CD14-positive monocyte (primary cell): ENCODE data around the gene SLC26A1. TPM values are rescaled to one million over a fixed set of nuclear protein-coding genes. Genes with fewer than 3 reads are reported as not detected.

Experiments
- DNase-seq, 3 donors: peaks; one replicate each; pipeline ENCODE4 v3.0.0-alpha.2; 2011 to 2022
- H2AFZ ChIP-seq: 2 replicates; pipeline ENCODE4 v1.6.0; 2012; ENCODE audit warnings: mild to moderate bottlenecking, low read depth, low read length, inconsistent platforms; ENCODE audit not compliant: insufficient read depth, poor library complexity, severe bottlenecking
- H3K27ac ChIP-seq, 2 donors: 1 replicate in 1 of 2; 2 replicates in 1 of 2; pipeline ENCODE4 v1.5.1; 2012 to 2013; ENCODE audit warnings: low read length in 2 of 2, control low read depth in 1 of 2, inconsistent platforms in 1 of 2, low read depth in 1 of 2, mild to moderate bottlenecking in 1 of 2
- H3K27me3 ChIP-seq, 2 donors: one replicate each; pipeline versions ENCODE4 v1.6.0 to v1.6.1; 2011 to 2013; ENCODE audit warnings: low read length in 2 of 2; ENCODE audit not compliant: control insufficient read depth in 2 of 2, insufficient read depth in 2 of 2
- H3K36me3 ChIP-seq, 2 donors: replicated peaks in 1 of 2; 1 replicate in 1 of 2; 2 replicates in 1 of 2; pipeline versions ENCODE4 v1.5.1 to v1.6.1; 2012 to 2013; ENCODE audit warnings: low read length in 2 of 2, control low read depth in 1 of 2, inconsistent platforms in 1 of 2, mild to moderate bottlenecking in 1 of 2; ENCODE audit not compliant: insufficient read depth in 2 of 2, control insufficient read depth in 1 of 2
- H3K4me1 ChIP-seq, 2 donors: 1 replicate in 1 of 2; 2 replicates in 1 of 2; pipeline versions ENCODE4 v1.5.1 to v1.6.1; 2012 to 2013; ENCODE audit warnings: low read length in 2 of 2, control low read depth in 1 of 2, inconsistent platforms in 1 of 2, mild to moderate bottlenecking in 1 of 2, moderate library complexity in 1 of 2; ENCODE audit not compliant: insufficient read depth in 2 of 2, control insufficient read depth in 1 of 2
- H3K4me2 ChIP-seq: replicated peaks from 2 replicates; pipeline ENCODE3; 2012; ENCODE audit warnings: low read length, moderate library complexity, mild to moderate bottlenecking; ENCODE audit not compliant: poor library complexity, severe bottlenecking; ENCODE audit errors: extremely low read depth
- H3K4me3 ChIP-seq, 3 experiments: fragments of 200-600 bp in 1 of 3; sonication (generic) in 1 of 3; replicated peaks in 1 of 3; 1 replicate in 2 of 3; 2 replicates in 1 of 3; pipeline ENCODE4 v1.5.1; 2011 to 2013; ENCODE audit warnings: low read length in 3 of 3, mild to moderate bottlenecking in 3 of 3, control low read depth in 2 of 3, low read depth in 2 of 3, inconsistent platforms in 1 of 3, moderate library complexity in 1 of 3
- H3K79me2 ChIP-seq: 2 replicates; pipeline ENCODE4 v1.6.0; 2012; ENCODE audit warnings: mild to moderate bottlenecking, control low read depth, inconsistent platforms, low read length, moderate library complexity; ENCODE audit not compliant: insufficient read depth
- H3K9ac ChIP-seq: 2 replicates; pipeline ENCODE4 v1.6.0; 2017; ENCODE audit warnings: low read length, mild to moderate bottlenecking; ENCODE audit not compliant: insufficient read depth, poor library complexity, severe bottlenecking
- H3K9me3 ChIP-seq, 2 donors: replicated peaks in 1 of 2; 1 replicate in 1 of 2; 2 replicates in 1 of 2; pipeline versions ENCODE4 v1.5.1 to v1.6.1; 2012 to 2013; ENCODE audit warnings: low read length in 2 of 2, control low read depth in 1 of 2; ENCODE audit not compliant: control insufficient read depth in 1 of 2, insufficient read depth in 1 of 2
- H4K20me1 ChIP-seq: 2 replicates; pipeline ENCODE4 v1.6.0; 2012; ENCODE audit warnings: mild to moderate bottlenecking, low read length, control low read depth, moderate library complexity; ENCODE audit not compliant: insufficient read depth
- H3K27ac Mint-ChIP-seq, 7 donors: one replicate each; pipeline ENCODE4 v1.8.0; 2020; ENCODE audit warnings: mild to moderate bottlenecking in 7 of 7, mixed read lengths in 7 of 7, moderate library complexity in 6 of 7, inconsistent platforms in 2 of 7
- H3K27me3 Mint-ChIP-seq, 3 donors: one replicate each; pipeline ENCODE4 v1.8.0; 2021 to 2022; ENCODE audit warnings: low read depth in 3 of 3, mild to moderate bottlenecking in 3 of 3, mixed read lengths in 3 of 3, moderate library complexity in 3 of 3, inconsistent platforms in 1 of 3
- H3K36me3 Mint-ChIP-seq, 2 donors: one replicate each; pipeline ENCODE4 v1.8.0; 2020; ENCODE audit warnings: mixed read lengths in 2 of 2, inconsistent platforms in 1 of 2, mild to moderate bottlenecking in 1 of 2
- H3K4me1 Mint-ChIP-seq: one replicate; pipeline ENCODE4 v1.8.0; 2020; ENCODE audit warnings: mild to moderate bottlenecking, mixed read lengths
- H3K4me3 Mint-ChIP-seq, 2 donors: one replicate each; pipeline ENCODE4 v1.8.0; 2020; ENCODE audit warnings: mild to moderate bottlenecking in 2 of 2, mixed read lengths in 2 of 2, moderate library complexity in 1 of 2
- H3K9me3 Mint-ChIP-seq, 7 donors: one replicate each; pipeline ENCODE4 v1.8.0; 2020 to 2022; ENCODE audit warnings: mixed read lengths in 7 of 7, mild to moderate bottlenecking in 6 of 7, moderate library complexity in 6 of 7, inconsistent platforms in 2 of 7
- CTCF ChIP-seq: fragments of 200-600 bp; IDR thresholded peaks from one replicate; pipeline ENCODE4 v1.8.0; 2022; ENCODE audit warnings: antibody characterized with exemption, mild to moderate bottlenecking
- WGBS: methylation state at CpG from one replicate; pipeline ENCODE4 v1.1.5; 2013; ENCODE audit warnings: missing lambda C conversion rate; ENCODE audit not compliant: insufficient coverage; 5-methylcytosine and 5-hydroxymethylcytosine counted together
- intact Hi-C, 2 donors: fragments of 100-400 bp; cut with micrococcal nuclease; formaldehyde crosslinking; loops; one replicate each; pipeline versions ENCODE4 v1.15.0 to v1.15.1; 2023
- polyA plus RNA-seq, 3 donors: library from polyadenylated mRNA; depleted of rRNA in 1 of 3; unstranded in 2 of 3; stranded (reverse) in 1 of 3; fragments of 300-500 nt in 2 of 3; fragments of >200 nt in 1 of 3; fragmentation: Illumina TruSeq in 2 of 3; gene quantifications; 1 replicate in 2 of 3; 2 replicates in 1 of 3; pipeline ENCODE4 v1.2.3, GENCODE V29; 2012 to 2021

Gene SLC26A1
- polyA plus RNA-seq, 3 donors: 0.16 to 0.37 (median 0.18) TPM

- Histone ChIP-seq H3K4me2 (peak within 1 kb of the TSS; percentile 89), H3K9ac (peak within 1 kb of the TSS; percentile 76), H4K20me1 (peaks cover 3% of the 10 kb centered on the region), H3K27me3 (peaks cover 4 to 41% of the 10 kb centered on the region in 2 donors), H3K4me1 (peaks cover 23 to 43% of the 10 kb centered on the region in 2 donors), H3K36me3 (no peaks in the 10 kb centered on the region), H2AFZ (peak within 1 kb of the TSS; percentile 85), H3K79me2 (no peaks in the 10 kb centered on the region), H3K4me3 (peak within 1 kb of the TSS; percentile 34 to 82 (median 60)), H3K27ac (peak within 1 kb of the TSS; percentile 48 to 82), H3K9me3 (peaks cover 0 to 9% of the 10 kb centered on the region in 2 donors)
- whole genome bisulfite sequencing: under 1% methylated on average over 60 of the region's 89 CpGs
- TF ChIP-seq CTCF: no peak
- peak within 1 kb of the TSS; percentile 54 to 90 (median 79) for H3K27ac Mint-ChIP-seq
- H3K36me3 Mint-ChIP-seq: peaks cover 0 to 2% of the 10 kb centered on the region in 2 donors
- intact Hi-C loops: loop anchor here (2.0 to 5.0 kb wide), 3 partner anchors 38 to 336 kb away; partner anchors contain the start of genes DGKQ (in 1 of the 2), MAEA (in 1 of the 2) and UVSSA (in 1 of the 2)
- H3K27me3 Mint-ChIP-seq: peaks cover 27 to 41% (median 30%) of the 10 kb centered on the region in 3 donors
- DNase-seq: peak; percentile 71 to 85 (median 84)
- peaks cover 18% of the 10 kb centered on the region for H3K4me1 Mint-ChIP-seq
- H3K4me3 Mint-ChIP-seq: peak within 1 kb of the TSS; percentile 83 to 89
- H3K9me3 Mint-ChIP-seq: peaks cover 6 to 22% (median 13%) of the 10 kb centered on the region in 7 donors
These were observed 17.9 kb upstream of the SLC26A1 start, which contains the start of gene FGFRL1 for GRCh38 chr4:1011022-1011665. TSS of gene FGFRL1 (plus strand) at chr4:1011626. CDS start at chr4:1012486, 860 bp downstream.

DNA sequence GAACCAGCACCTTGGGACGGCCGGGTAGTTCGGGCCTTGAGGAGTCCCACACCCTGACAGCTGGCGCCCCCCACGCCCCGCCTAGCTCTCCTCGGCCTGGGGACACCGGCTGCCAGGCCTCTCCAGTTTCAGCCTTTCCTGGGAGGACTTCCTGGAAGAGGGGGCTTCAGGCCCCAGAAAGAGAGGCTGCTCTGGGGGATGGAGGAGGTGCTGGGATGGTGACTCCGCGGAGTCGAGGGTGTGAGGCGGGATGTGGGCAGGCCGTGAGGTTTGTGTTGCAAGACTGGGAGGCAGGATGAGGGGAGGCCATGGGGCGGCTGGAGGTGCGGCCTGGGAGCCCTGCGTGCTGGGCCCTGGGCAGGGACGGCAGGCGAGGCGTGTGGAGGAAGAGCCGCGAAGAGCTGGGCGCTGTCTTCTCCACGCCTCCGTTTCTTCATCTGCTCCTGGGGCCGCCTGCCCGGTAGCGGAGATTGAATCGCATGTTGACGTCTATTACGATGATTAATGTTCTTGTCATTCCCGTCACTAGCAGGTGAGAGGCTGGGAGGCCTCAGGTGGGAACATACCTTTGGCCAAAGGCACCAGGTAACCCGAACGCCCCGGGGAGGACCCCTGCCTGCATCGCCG lies 17.3 kb upstream of the SLC26A1 start:
- H3K4me1 Mint-ChIP-seq: peaks cover 18% of the 10 kb centered on the region

More for the DNA sequence above, 17.3 kb upstream of the SLC26A1 start:
- WGBS: under 1% methylated on average over 36 of the region's 36 CpGs
- Histone ChIP-seq H3K27ac (peak overlapping the region; percentile 48 to 82), H3K4me2 (peak overlapping the region; percentile 89), H3K4me3 (peak overlapping the region; percentile 60 to 82 (median 76)), H3K4me1 (peaks cover 23 to 43% of the 10 kb centered on the region in 2 donors), H3K79me2 (no peaks in the 10 kb centered on the region), H3K9me3 (peaks cover 0 to 9% of the 10 kb centered on the region in 2 donors), H4K20me1 (peaks cover 3% of the 10 kb centered on the region), H3K36me3 (no peaks in the 10 kb centered on the region), H3K9ac (peak overlapping the region; percentile 76), H3K27me3 (peaks cover 4 to 43% of the 10 kb centered on the region in 2 donors), H2AFZ (peak overlapping the region; percentile 85)
- intact Hi-C loops: loop anchor here (2.0 to 5.0 kb wide), 3 partner anchors 38 to 337 kb away; partner anchors contain the start of genes DGKQ (in 1 of the 2), MAEA (in 1 of the 2) and UVSSA (in 1 of the 2)
- H3K9me3 Mint-ChIP-seq: peaks cover 6 to 27% (median 15%) of the 10 kb centered on the region in 7 donors
- DNase-seq: peak; percentile 72 to 86 (median 78)
- H3K27me3 Mint-ChIP-seq: peaks cover 33 to 47% (median 35%) of the 10 kb centered on the region in 3 donors
- peaks cover 0 to 2% of the 10 kb centered on the region in 2 donors for H3K36me3 Mint-ChIP-seq
- TF ChIP-seq CTCF: no peak
- H3K4me3 Mint-ChIP-seq: peak overlapping the region; percentile 83 to 89
- peak overlapping the region; percentile 54 to 90 (median 79) for H3K27ac Mint-ChIP-seq
